Midbrain (tissue), 1 donor: ENCODE results near the gene SLC13A2.

Experiments used
- DNase-seq: peaks from one replicate; lab custom pipeline; 2025; lab: John Stamatoyannopoulos, UW

The SLC13A2 gene

DNA sequence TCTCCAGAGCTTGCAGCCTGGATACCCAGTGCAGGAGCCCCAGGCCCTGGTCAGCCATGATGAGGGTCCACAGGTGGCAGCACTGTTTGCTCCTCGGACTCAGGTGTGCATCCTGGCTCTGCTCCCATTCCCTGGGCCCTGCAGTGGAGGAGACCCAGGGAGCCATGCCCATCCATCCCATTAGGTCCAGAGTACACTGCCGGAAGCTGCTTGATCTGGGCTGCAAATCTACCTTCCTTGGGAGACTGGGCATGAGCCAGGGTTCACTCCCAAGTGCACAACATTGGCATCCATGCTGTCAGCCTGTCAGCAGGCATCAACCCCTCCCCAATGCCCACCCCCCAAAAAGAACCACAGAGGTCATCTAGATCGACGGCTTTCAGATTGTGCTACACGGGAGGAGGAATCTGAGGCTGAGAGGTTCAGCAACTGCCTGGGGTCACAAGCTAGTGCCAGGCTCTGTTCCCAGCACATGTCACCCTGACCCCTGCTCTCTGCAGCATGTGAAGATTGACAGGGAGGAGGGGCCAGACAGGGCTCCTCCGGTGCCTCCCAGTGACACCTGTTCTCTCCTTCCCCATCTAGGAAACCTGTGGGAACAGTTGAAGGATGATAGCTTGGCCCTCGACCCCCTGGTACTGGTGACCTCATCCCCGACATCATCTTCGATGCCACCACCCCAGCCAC, 63.2 kb downstream of the SLC13A2 start:
- DNase-seq = no peak

DNA sequence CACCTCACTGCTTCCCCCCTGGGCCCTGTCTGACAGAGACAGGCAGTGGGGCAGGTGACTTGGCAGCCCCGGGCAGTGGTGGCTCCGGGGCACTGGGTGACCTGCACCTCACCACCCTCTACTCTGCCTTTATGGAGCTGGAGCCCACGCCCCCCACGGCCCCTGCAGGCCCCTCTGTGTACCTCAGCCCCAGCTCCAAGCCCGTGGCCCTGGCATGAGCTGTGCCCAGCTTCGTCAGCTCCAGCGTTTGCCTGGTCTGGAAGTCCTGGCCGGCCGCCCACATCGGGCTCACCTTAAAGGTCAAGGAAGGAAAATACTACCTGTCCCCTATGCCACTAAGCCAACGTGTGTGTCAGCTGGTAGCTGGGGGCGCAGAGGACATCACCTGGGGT, 63.8 kb downstream of the SLC13A2 start:
- DNase-seq = no peak

GRCh38 chr17:28538296-28538895, 65.0 kb downstream of the SLC13A2 start:
- DNase-seq = no peak

GRCh38 chr17:28540231-28540630, 66.8 kb downstream of the SLC13A2 start:
- DNase-seq = no peak

DNA sequence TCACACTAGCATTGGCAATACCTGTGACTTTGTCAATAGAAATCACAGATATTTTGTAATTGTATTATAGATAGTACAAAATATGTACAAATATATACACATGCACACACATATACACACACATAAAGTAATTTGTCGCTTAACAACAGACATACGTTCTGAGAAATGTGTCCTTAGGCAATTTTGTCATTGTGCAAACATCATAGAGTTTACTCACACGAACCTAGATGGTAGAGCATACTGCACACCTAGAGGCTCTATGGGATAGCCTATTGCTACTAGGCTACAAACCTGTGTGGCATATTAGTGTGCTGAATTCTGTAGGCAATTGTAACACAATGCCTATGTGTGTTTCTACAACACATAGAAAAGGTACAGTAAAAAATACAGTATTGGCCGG, 68.0 kb downstream of the SLC13A2 start:
- DNase-seq = no peak

DNA sequence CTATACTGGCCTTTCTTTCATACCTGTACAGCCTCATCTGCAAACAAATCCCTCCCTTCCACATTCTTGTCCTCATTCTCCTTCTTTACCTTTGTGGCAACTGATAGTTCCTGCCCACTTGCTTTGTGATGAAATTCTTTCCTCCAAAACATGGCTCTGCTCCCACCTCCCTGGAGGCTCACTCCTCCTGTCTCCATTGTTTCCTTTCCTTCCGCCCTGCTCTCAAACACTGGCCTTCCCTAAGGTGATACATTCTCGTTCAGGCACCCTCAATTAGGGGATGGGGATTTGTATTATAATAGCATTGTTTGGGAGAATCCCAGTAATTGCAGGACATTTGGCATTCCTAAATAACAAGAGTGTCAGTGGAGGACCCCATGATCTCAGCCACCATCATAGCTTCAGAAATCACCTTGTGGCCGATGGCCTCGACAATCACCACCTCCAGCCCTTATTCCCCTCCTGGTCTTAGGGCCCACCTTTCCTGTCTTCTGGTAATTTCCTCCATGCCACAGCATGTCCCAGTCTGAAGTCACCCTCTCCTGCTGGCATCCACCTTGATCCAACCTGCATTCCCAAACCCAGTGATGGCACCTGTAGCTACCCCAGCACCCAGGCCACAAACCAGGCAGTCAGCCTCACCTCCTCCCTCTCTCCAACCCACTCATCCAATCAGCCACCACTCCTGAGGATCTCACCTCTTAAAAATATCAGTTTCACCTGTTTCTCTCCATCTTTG, 71.1 kb downstream of the SLC13A2 start:
- no peak for DNase-seq

DNA sequence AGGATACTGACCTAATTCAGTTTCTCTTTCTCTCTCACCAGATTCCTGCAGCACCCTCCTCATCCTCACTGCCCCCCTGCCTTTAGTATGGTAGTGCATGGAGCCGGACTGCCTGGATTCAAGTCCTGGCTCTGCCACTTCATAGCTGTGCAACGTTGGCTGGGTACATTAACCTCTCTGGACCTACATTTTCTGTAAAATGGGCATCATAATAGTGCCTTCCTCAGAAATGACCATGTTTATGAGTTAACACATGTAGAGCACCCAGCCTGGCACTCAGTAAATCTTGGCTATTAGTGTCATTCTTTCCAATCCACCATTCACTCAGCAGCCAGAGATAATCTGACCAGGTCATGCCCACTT, 71.7 kb downstream of the SLC13A2 start:
- DNase-seq = no peak

- no peak for DNase-seq
Measured at GRCh38 chr17:28545787-28546415, 72.5 kb downstream of the SLC13A2 start.

- DNase-seq = no peak
Measured at GRCh38 chr17:28547096-28547622, 73.7 kb downstream of the SLC13A2 start.
